Loucy (cell line): ENCODE measurements around the gene LIN37.

Experiments
- EZH2phosphoT487 ChIP-seq: fragments of 200-600 bp; IDR thresholded peaks from 2 replicates; pipeline ENCODE4 v1.6.1; 2018; ENCODE audit warnings: antibody characterized with exemption, mild to moderate bottlenecking, moderate library complexity, borderline replicate concordance
- TF ChIP-seq, protein P1 (sequence below): fragments of 200-600 bp; sonication (generic); conservative IDR thresholded peaks from 2 replicates; pipeline ENCODE4 v1.5.1; 2014; ENCODE audit warnings: mild to moderate bottlenecking, antibody characterized with exemption, low read length

DNA sequence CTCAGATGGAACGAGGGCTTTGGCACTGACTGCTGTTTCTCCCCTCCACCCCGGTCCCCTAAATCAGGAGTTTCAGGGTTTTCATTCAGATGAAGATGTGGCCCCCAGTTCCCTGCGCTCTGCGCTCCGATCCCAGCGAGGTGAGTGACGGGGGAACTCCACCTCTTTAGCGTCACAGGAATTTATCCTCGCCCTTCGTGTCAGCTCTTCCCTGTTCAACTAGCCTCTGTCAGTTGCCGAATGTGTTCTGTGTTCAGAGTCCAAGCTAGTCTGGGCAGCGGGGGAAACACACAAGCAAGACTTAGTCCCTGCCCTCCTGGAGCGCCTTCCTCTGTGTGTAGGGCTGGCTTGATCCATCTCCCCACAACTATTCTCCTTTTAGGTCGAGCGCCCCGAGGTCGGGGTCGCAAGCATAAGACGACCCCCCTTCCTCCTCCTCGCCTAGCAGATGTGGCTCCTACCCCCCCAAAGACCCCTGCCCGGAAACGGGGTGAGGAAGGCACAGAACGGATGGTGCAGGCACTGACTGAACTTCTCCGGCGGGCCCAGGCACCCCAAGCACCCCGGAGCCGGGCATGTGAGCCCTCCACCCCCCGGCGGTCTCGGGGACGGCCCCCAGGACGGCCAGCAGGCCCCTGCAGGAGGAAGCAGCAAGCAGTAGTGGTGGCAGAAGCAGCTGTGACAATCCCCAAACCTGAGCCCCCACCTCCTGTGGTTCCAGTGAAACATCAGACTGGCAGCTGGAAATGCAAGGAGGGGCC lies 28.8 kb upstream of the LIN37 start:
- TF ChIP-seq, protein P1, sequence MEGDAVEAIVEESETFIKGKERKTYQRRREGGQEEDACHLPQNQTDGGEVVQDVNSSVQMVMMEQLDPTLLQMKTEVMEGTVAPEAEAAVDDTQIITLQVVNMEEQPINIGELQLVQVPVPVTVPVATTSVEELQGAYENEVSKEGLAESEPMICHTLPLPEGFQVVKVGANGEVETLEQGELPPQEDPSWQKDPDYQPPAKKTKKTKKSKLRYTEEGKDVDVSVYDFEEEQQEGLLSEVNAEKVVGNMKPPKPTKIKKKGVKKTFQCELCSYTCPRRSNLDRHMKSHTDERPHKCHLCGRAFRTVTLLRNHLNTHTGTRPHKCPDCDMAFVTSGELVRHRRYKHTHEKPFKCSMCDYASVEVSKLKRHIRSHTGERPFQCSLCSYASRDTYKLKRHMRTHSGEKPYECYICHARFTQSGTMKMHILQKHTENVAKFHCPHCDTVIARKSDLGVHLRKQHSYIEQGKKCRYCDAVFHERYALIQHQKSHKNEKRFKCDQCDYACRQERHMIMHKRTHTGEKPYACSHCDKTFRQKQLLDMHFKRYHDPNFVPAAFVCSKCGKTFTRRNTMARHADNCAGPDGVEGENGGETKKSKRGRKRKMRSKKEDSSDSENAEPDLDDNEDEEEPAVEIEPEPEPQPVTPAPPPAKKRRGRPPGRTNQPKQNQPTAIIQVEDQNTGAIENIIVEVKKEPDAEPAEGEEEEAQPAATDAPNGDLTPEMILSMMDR: no peak
- TF ChIP-seq EZH2phosphoT487: no peak
